ENCODE data around the gene MYCBPAP.

MYCBPAP gene

DNA sequence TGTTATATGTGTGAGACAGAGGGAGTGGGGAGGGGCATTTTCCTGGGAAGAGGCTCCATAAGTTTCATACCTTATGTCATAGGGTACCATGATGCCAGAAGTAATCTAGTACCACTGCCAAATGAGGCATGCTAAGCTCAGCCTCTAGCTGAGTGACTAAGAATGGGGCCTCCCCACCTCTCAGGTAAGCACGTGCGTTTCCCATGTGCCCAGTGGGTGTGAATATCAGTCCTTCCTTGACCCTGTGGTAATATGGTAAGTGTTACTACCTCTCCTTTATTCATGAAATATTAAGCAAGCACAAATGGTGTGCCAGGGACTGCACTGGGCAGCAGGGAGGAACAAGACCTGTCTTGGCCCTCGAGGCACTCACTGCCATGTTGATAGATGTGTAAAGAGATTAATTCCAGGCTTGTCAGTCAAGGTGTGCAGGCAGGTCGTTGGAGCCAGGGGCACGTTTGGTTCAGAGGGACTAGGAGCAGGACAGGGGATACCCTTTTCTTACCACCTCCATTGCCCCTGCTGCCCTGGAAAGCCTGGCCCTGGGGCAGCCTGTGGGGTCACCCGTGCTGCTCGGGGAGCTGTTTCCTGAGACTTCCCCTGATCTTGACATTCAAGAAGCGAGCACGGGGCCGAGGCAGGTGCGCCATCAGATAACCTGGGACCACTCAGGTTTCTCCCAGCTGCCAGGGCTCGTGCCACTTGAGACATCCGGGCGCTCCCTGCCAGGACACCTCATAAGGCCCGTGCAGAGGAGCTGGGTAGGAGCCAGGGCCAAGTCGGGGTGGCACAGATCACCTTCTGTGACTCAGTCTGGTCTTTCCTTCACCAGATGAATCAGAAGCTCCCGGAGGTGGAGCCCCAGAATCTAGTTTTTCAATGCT is 20.8 kb upstream of the MYCBPAP start:
- no peak for DNase-seq

GRCh38 chr17:50488880-50489279 is 19.4 kb upstream of the MYCBPAP start:
- no peak for DNase-seq

- no peak for DNase-seq
Measured at GRCh38 chr17:50491505-50491904, 16.7 kb upstream of the MYCBPAP start.

GRCh38 chr17:50492214-50492613 is 16.0 kb upstream of the MYCBPAP start:
- DNase-seq, result no peak

- DNase-seq, result no peak
Measured at GRCh38 chr17:50493744-50494143, 14.5 kb upstream of the MYCBPAP start.

GRCh38 chr17:50495217-50495823 is 12.9 kb upstream of the MYCBPAP start:
- DNase-seq, result no peak

GRCh38 chr17:50495918-50496317 is 12.3 kb upstream of the MYCBPAP start:
- no peak for DNase-seq

DNA sequence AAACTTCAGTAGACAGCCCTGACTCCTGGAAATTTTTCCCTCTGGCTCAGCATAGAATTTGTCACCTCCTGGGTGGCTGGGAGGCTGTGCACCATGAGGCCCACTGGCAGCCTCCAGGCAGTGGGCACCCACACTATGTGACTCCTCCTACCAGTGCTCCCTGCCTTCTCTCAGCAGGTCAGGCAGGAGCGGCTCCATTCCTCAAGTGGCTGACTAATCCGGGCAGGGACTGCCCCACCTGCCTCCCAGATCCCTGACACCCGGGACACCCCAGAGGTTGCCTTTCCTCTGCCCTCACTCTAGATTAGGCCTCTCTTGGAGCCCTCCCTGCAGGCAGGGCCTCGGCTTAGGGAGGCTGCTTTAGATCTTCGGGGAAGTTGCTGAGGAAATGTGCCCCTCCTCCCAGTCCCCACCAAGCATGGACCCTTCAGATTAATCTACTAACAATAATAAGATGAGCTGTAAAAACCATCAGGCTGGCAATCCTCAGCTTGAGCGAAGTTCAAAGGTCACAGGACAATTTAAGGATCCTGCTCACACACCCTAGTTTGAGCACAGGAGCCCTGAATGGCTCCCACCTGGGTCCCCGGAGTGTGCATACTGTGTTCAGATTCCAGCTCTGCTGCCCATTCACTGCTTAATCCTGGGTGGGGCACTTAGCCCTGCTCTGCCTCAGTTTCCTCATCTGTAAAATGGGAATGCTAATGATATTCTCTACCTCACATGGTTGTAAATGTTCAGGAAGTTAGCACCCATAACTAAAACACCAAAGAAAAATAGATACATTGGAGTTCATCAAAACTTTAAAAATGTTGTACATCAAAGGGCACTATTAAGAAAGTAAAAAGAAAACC is 10.0 kb upstream of the MYCBPAP start:
- DNase-seq, result no peak

GRCh38 chr17:50499270-50499669 is 9.0 kb upstream of the MYCBPAP start:
- no peak for DNase-seq

GRCh38 chr17:50499721-50500120 is 8.5 kb upstream of the MYCBPAP start:
- no peak for DNase-seq

DNA sequence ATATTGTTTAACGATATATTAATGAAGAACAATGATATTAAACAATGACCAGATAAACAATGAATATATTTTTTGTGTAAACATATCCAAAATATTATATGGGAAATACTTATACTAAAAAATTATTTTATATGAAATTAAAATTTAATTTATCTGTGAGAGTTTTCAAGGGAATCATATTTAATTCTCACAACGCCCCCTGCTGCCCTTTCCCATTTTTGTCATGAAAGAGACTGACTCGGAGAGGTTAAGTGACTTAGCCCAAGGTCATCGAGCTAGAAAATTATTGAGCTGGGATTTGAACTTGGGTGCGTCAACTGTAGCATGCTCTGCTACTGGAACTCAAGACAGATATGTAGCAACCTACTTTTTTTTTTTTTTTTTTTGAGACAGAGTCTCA is 7.2 kb upstream of the MYCBPAP start:
- no peak for DNase-seq

DNA sequence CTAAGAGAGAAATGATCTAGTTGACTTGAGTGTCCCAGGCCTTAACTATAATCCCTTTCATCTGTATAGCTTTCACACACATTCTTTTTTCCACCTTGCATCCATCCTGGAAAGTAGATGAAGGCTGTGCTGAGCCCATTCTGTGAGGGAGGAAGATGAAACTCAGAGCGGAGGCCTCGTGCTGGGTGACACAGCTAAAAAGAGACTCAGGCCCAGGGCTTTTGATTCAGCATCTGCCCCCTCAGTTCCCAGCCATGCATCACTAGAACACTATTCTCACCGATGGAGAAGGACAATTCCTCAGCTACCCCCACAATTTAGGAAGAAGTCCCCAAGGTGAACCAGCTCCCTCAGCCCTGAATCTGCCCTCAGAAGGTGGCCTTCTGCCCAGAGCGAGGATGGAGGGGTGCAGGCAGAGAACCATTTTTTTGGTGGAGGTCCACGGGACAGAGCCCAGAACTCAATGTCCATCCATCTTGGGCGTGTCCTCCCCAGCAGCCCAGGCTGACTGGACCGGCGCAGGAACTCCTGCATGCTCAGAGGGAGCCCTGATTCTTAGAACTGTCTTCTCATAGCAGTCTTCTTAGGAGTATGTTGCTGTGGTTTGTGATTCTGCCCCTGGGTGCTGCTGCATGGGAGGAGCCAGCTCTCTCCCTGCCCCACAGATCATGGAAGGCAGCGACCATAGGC is 5.8 kb upstream of the MYCBPAP start:
- DNase-seq, result no peak

DNA sequence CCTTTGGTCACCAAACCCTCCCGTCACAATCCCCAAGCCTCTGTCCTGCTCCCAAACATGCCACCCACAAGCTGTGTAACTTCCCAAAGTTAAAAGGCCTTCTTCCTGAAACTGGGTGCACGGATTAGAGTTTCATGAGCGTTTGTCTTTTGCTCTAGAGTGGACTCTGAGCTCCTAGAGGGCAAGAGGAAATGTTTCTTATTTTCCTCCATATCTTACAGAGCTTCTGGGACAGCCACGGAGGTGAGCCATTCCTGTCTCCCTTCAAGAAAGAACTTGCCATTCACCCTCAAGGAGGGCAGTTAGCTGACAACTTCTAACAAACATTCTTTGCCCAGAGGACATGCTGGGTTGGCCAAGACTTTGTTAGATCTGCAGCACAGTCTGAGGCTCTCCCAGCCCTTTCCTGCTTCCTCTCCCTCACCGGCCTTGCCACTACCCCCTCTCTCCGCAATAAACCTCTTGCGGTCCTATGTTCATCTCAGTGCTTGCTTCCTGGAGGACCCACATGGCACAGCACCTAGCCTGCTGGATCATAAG is 2.6 kb upstream of the MYCBPAP start:
- no peak for DNase-seq

GRCh38 chr17:50506298-50506697 is 1.9 kb upstream of the MYCBPAP start:
- no peak for DNase-seq

- DNase-seq, result no peak
Measured at GRCh38 chr17:50508573-50509460, 578 bp downstream of the MYCBPAP start.

DNA sequence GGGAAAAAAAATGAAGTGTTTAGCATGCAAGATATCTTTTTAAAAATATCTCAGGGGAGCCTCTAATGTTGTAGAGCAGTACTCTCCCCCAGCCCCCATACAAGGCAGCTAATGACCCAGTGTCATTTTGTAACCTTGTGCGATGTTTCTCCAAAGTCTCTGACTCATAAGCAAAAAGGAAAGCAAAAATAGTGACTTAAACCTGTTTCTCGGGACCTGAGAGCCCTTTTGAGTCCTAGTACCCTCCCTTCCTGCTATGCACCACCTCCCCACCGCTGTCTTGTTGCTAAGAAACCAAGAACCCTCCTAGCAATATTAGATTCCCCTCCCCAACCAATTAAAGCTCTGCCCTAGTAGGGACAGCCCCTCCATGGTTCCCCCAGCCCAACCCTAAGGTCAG is 2.8 kb downstream of the MYCBPAP start:
- no peak for DNase-seq

DNA sequence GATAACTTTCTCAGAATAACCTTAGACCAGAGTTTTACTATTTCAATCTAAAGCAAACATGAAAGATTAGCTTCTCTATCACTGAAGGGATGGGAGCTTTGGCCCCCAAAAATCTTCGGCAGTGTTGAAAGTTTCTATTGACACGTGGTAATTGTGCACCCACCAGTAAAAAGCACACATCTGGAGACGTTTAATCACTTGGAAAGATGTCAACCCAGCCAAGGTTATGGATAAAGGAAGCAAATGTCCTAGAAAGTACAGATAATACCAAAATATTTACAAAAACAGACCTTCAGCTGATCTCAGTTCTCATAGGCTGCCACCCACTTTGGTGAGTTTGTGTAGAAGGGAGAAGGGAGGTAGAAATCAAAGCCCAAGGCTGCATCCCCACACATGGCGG is 5.3 kb downstream of the MYCBPAP start:
- DNase-seq, result no peak

DNA sequence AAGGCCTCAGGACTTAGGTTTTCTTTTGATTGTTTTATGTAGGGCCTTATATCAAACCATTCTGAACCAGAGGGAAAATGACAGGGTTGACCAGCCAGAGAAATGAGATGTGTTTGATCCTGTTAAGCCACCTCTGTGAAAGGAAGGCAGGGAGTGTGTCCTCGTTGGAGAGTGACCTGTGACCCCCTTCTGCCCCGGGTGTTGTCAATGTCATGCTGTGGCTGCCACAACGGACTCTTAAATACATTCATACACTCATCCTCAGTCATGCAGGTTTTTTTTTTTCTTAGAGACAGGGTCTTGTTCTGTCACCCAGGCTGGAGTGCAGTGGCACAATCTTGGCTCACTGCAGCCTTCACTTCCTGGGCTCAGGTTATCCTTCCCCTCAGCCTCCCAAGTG is 6.1 kb downstream of the MYCBPAP start:
- DNase-seq, result no peak

- DNase-seq, result no peak
Measured at GRCh38 chr17:50514936-50515702, 6.9 kb downstream of the MYCBPAP start.

DNA sequence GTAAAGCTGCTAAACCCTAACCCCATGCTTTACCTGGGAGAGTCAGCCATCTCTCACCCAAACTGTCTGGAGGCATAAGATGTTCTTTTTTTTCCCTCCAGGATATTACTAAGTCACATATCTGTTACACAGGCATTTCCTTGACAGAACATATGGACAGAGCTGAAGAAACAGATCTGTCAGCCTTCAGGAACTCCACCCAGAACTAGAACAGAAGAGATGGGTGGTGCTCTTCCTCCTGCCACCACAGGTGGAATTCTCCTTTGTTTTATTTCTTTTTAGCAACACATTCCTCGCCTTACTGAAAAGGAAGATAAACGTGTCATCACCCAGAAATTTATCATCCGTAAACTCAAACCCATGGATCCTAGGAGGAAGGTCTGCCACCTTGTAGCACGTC is 8.8 kb downstream of the MYCBPAP start:
- no peak for DNase-seq

Data from GOT3 (cell line).